ENCODE measurements around the gene SAMD14.

- TF ChIP-seq, protein P1, sequence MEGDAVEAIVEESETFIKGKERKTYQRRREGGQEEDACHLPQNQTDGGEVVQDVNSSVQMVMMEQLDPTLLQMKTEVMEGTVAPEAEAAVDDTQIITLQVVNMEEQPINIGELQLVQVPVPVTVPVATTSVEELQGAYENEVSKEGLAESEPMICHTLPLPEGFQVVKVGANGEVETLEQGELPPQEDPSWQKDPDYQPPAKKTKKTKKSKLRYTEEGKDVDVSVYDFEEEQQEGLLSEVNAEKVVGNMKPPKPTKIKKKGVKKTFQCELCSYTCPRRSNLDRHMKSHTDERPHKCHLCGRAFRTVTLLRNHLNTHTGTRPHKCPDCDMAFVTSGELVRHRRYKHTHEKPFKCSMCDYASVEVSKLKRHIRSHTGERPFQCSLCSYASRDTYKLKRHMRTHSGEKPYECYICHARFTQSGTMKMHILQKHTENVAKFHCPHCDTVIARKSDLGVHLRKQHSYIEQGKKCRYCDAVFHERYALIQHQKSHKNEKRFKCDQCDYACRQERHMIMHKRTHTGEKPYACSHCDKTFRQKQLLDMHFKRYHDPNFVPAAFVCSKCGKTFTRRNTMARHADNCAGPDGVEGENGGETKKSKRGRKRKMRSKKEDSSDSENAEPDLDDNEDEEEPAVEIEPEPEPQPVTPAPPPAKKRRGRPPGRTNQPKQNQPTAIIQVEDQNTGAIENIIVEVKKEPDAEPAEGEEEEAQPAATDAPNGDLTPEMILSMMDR (conservative IDR thresholded peaks at IDR 0.05): no peak; the same call in 1 of the 2 replicates
- no peak for TF ChIP-seq ZFX (IDR thresholded peaks at IDR 0.05)
Measured at GRCh38 chr17:50114849-50115357, 15.1 kb downstream of the SAMD14 start.

All from C4-2B (cell line).